Fibroblast of skin of abdomen (primary cell): ENCODE measurements around the gene PIP4K2C.
"Not testable (repeated sequence)": the region's sequence is repeated elsewhere in the genome, so short reads cannot be mapped to it uniquely, and the experiment has no call there.

Experiments used
- DNase-seq: peaks from one replicate; pipeline ENCODE4 v3.0.0-alpha.2; 2013

Gene PIP4K2C

DNA sequence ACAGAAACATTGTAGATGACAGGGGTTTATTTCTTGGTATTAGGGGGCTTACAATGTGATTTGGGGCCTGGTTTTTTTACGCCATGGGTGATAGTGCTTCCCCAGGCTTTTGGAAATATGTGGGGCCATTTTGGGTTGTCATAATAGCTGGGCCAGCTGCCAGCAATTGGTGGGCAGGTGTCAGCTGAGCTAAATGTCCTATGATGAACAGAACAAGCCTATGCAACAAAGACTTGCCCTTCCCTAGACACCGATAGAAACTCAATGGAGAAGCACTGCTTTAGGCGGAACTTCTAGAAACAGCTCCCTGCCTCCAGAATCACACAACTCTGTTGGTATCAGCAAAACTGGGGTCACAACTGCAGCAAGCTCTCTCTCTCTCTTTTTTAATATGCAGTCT, 47.1 kb downstream of the PIP4K2C start:
- no peak for DNase-seq

DNA sequence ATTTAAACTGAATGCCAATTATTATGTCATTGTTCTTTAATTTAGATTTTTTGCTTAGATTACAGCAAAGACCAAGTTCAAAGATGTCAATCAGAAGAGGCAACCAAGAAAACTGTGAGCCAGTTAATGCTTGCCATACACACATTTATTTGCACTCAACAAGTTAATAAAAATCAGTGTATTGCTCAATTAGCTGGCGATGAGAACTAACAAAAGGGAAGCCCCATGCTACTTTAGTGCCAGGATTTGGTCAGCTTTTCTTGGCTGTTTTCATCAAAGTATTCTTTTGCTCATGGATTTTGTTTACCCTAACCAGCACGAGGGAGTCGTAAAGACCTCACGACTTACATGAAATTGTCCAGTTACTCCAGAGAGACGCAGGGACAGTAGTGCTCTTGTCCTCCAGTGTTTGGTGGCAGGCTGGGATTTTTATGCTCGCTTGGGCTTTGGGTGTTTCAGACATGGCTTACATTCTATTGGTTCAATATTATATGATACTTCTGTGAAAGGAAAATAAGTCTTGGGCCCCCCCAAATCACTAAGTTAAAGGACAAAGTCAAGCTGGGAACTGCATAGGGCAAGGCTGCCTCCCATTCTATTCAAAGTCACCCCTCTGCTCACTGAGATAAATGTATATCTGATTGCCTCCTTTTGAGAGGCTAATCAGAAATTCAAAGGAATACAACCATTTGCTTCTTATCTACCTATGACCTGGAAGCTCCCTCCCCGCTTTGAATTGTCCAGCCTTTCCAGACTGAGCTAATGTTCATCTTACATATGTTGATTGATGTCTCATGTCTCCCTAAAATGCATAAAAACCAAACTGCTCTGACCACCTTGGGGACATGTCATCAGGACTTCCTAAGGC, 49.4 kb downstream of the PIP4K2C start:
- DNase-seq: no peak

DNA sequence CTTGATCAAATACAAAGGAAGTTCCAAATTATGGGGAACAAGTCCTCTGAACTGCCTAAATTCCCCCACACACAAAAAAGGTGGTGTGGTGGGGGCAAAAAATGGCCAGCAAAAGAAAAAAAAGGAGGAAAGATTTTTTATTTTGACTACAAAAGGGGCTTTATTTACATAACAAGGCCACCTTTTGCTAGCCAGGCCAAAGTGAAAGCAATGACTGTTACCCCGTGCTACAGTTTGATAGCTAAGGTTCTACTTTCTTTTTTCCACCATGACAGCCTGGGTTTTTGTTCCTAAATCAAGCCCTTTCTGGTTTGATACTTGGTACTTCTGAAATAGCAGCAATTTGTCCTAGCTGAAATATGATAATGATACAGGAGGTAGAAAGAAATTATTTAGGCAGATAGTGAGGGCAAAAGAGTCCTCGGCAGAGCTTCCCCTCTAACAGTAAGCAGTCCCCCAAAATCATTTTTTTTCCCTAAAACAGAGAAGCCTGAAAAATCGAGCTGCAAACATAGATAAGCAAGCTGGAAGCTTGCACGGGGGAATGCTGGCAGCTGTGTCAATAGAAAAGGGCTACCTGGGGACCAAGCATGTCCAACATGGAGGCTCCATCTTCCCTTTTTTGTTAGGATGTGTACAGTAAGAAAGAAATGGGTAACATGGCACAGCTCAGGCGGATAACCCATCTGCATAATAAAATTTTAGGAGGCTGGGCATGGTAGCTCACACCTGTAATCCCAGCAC, 50.9 kb downstream of the PIP4K2C start:
- no peak for DNase-seq

DNA sequence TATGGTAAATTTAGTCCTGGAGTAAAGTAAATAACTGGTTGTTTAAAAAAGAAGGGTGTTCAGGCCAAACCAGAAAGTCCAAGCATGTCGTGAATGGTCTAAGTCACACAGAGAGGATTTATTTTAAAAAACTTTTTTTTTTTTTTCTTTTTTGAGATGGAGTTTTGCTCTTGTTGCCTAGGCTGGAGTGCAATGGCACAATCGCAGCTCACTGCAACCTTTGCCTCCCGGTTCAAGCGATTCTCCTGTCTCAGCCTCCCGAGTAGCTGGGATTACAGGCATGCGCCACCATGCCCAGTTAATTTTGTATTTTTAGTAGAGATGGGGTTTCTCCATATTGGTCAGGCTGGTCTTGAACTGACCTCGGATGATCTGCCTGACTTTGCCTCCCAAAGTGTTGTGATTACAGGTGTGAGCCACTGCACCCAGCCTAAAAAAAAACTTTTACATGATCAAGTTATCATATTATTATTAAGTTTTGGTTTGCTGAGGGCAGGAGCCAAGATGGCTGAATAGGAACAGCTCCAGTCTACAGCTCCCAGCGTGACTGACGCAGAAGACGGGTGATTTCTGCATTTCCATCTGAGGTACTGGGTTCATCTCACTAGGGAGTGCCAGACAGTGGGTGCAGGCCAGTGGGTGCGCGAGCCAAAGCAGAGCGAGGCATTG, 55.1 kb downstream of the PIP4K2C start:
- not testable (repeated sequence) for DNase-seq

DNA sequence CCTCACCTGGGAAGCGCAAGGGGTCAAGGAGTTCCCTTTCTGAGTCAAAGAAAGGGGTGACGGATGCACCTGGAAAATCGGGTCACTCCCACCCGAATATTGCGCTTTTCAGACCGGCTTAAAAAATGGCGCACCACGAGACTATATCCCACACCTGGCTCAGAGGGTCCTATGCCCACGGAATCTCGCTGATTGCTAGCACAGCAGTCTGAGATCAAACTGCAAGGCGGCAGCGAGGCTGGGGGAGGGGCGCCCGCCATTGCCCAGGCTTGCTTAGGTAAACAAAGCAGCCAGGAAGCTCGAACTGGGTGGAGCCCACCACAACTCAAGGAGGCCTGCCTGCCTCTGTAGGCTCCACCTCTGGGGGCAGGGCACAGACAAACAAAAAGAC, 55.7 kb downstream of the PIP4K2C start:
- not testable (repeated sequence) for DNase-seq
